HG02759 (cell line): ENCODE measurements around the gene OR52E8.

Source experiments
- ATAC-seq: cut with Tn5 transposase; IDR thresholded peaks from one replicate; pipeline ENCODE4 v1.9.1; 2021; ENCODE audit warnings: mild to moderate bottlenecking, moderate library complexity; ENCODE audit not compliant: unreplicated experiment

OR52E8 gene

GRCh38 chr11:5857590-5857989 lies at the start of gene OR52E8:
OR52E8 (minus strand) TSS chr11:5857690; CDS start chr11:5857690, 0 bp downstream.
- no peak for ATAC-seq

DNA sequence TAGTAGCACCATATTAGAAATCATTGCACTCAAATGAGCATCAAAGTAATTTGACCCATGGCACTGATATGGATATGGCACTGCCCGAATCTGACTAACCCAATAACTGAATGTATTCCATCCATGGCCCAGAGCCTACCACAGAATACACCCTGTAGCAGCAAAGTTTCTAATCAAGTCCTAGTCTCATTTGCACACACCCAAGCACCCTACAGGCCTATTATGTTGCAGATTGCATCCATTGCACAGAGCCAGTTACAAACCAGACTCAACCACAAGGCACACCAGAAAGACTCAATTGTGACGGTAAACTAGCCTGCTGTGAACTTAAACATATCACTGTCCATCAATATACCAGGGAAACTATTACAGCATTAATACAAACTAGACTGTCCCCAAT lies 42.0 kb upstream of the OR52E8 start:
- no peak for ATAC-seq

GRCh38 chr11:5892908-5893307 lies 35.4 kb upstream of the OR52E8 start, which contains the start of gene OR52E5:
OR52E5 (plus strand) TSS chr11:5893208; CDS start chr11:5900777, 7,569 bp downstream.
- no peak for ATAC-seq

- ATAC-seq = no peak
Measured at GRCh38 chr11:5891216-5891800, 33.8 kb upstream of the OR52E8 start.

GRCh38 chr11:5887661-5888060 lies 30.2 kb upstream of the OR52E8 start:
- no peak for ATAC-seq

DNA sequence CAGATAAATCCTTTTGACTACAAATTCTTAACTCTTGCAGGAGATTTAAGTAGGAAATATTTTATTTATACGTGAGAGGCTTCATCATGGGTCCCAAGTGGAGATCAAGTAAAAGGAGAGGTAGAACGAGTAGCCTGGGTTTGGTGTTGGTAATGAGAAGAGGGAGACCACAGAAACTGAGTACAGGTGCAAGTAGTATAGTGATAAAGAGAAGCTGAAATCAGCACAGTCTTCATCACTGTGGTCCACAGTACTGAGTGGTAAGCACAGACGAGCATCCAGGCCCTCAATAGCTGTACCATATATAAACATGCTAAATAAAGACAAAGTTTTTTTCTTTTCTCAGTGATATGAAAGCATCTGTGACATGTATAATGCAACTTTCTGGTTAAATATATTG lies 29.7 kb upstream of the OR52E8 start:
- no peak for ATAC-seq

DNA sequence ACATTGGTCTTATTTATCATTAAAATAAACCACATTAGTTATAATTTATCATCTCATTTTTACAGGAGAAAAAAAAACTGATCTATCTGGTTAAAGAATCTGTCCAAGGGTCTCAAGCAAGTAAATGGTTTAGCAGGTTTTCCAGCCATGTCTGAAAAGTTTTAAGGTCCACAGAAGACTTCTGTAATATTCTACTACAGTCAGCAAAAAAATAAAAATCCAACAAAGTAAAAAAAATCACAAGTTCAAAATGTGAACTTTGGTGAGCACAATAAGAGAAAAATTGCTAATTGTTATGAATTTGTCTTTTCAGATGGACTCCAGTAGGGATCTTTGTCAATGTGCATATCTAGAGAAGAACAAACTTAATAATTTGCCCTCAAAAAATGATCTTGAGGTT lies 24.3 kb upstream of the OR52E8 start:
- ATAC-seq = no peak

GRCh38 chr11:5880329-5880728 lies 22.8 kb upstream of the OR52E8 start, which contains the start of gene OR52E4:
OR52E4 (plus strand) TSS chr11:5880629; CDS start chr11:5884293, 3,664 bp downstream.
- ATAC-seq = no peak

- no peak for ATAC-seq
Measured at GRCh38 chr11:5878564-5878963, 21.1 kb upstream of the OR52E8 start.

GRCh38 chr11:5865826-5866225 lies 8.3 kb upstream of the OR52E8 start:
- ATAC-seq = no peak

- ATAC-seq = no peak
Measured at GRCh38 chr11:5851002-5851401, 6.5 kb downstream of the OR52E8 start.

- no peak for ATAC-seq
Measured at GRCh38 chr11:5847711-5848110, 9.8 kb downstream of the OR52E8 start.

- no peak for ATAC-seq
Measured at GRCh38 chr11:5846701-5847100, 10.8 kb downstream of the OR52E8 start.

DNA sequence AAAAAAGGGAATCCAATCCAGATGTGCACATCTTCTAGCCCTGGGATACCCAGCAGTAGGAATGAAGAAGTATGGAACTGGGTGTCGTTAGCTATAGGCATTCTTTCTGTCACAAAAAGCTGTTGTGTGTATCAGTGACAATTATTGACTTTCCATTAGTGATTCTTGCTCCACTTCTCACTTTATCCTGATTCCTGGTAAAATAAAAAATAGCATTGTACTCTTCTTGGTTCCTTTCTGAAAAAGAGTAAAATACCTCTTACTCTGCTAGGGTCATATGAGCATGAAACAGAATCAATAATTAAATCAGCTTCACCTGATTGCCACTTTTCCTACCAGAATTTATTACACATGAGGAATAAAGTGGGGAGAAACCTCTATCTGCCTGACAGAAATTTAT lies 15.7 kb downstream of the OR52E8 start, which contains the start of gene OR52E6:
TSS of gene OR52E6 (minus strand) at position 101 of the 400 bp plus-strand sequence. CDS start at position 101, 0 bp downstream.
- ATAC-seq = no peak

- no peak for ATAC-seq
Measured at GRCh38 chr11:5837695-5838094, 19.8 kb downstream of the OR52E8 start.

DNA sequence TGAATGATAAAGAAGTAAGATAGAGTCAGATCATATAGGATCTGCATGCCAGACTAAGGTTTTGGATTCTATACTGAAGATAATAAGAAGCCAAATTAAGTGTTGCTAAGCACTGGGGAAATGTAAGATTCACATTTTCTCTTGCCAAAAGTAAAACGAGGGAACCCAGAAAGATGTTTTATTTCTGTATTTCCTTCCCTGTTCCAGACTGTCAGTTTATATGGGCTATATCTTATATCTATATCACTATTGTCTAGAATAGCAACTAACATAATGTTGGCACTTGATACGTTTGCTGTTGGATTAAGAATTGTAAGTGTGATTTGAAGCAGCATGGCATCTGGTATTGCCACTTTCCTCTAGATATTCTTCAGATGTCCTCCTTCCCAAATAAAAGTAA lies 24.0 kb downstream of the OR52E8 start:
- no peak for ATAC-seq

- ATAC-seq = no peak
Measured at GRCh38 chr11:5831196-5831829, 26.2 kb downstream of the OR52E8 start.

GRCh38 chr11:5818245-5818886 lies 39.1 kb downstream of the OR52E8 start:
- peak; percentile 72 for ATAC-seq

GRCh38 chr11:5815534-5815933 lies 42.0 kb downstream of the OR52E8 start:
- ATAC-seq = no peak

DNA sequence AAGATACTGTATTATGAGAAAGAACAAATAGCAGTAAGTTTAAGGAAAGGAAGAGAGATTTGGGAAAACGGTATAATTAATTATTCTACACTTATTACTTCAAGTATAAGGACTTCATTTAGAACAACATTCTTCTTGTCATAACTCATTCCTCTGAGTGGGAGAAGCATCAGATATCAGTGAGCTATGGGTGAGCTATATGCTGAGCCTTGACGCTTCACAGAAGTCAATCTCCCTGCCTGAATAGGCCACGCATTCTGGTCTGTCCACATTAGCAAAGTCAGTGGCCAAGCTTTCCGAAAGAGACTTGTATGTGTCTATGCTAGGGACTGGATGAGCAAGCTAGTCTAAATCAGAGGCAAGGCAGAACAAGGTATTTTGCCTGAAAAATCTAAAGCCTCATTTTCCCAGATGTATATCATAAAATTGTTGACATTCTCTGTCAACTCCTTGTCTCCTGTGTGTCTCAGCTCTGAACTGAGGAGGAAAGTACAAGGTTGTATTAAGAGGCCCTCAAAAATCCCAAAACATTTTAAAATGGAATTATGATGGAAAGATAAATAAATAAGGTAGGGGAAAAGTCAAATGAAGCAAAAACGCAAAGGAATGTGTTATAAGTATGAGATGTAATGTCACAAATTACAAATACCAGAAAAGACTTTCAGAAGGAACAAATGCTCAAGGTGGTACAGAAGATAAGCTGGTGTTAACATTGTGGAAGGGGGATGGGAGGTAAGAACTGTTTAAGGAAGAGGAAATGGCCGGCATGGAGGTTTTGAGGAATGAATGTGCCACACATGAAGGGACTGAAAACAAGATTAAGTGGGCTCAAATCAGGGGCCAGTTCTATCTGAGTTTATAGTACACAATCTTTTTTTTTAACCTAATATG lies 47.3 kb downstream of the OR52E8 start:
- ATAC-seq = no peak

DNA sequence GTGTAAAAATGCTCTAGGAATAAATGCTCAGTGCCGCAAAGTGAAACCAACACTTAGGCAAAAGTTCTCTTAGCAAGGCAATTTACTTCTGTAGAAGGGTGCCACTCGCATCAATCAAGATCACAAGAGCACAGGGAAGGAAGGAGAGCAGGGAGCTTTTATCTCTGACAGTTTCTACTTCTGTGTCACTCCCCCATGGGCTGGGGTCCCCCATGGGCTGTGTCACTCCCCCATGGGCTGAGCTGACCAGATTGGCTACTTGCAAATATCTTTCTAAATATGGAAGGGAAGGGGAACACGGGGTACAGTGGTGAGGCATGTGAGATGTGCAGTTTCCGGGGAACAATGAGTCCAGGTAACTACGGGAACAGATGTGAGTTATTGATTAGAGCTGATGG lies 48.4 kb downstream of the OR52E8 start:
- peak; percentile 28 for ATAC-seq
